GM10266 (cell line): ENCODE measurements around the gene INO80B.
"Not testable (repeated sequence)": the region's sequence is repeated elsewhere in the genome, so short reads cannot be mapped to it uniquely, and the experiment has no call there.

Experiments used
- DNase-seq: peaks from one replicate; pipeline ENCODE4 v3.0.0; 2012; ENCODE audit errors: extremely low spot score
- TF ChIP-seq, protein P1 (sequence below): IDR thresholded peaks from 2 replicates; pipeline ENCODE4 v1.5.1; 2012; ENCODE audit warnings: mild to moderate bottlenecking, low read depth; ENCODE audit not compliant: control insufficient read depth, insufficient read depth; ENCODE audit errors: missing control alignments

The INO80B gene

DNA sequence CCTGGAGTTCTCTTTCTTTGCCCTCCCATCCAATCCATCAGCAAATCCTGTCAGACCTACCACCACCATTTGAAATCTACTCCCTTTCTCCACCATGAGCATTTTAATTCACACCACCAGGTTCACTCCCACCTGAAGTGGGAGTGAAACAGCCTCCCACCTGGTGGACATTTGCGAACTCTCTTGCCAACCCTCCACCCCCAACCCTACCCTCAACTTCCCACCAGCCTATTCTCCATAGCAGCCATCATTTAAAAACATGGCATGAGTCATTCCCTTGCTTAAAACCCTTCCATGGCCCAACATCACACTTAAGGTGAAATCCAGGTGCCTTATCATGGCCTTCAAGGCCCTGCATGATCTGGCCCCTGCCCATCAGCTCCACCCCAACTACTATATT is 16.6 kb upstream of the INO80B start:
- TF ChIP-seq, protein P1, sequence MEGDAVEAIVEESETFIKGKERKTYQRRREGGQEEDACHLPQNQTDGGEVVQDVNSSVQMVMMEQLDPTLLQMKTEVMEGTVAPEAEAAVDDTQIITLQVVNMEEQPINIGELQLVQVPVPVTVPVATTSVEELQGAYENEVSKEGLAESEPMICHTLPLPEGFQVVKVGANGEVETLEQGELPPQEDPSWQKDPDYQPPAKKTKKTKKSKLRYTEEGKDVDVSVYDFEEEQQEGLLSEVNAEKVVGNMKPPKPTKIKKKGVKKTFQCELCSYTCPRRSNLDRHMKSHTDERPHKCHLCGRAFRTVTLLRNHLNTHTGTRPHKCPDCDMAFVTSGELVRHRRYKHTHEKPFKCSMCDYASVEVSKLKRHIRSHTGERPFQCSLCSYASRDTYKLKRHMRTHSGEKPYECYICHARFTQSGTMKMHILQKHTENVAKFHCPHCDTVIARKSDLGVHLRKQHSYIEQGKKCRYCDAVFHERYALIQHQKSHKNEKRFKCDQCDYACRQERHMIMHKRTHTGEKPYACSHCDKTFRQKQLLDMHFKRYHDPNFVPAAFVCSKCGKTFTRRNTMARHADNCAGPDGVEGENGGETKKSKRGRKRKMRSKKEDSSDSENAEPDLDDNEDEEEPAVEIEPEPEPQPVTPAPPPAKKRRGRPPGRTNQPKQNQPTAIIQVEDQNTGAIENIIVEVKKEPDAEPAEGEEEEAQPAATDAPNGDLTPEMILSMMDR = no peak
- DNase-seq = no peak

DNA sequence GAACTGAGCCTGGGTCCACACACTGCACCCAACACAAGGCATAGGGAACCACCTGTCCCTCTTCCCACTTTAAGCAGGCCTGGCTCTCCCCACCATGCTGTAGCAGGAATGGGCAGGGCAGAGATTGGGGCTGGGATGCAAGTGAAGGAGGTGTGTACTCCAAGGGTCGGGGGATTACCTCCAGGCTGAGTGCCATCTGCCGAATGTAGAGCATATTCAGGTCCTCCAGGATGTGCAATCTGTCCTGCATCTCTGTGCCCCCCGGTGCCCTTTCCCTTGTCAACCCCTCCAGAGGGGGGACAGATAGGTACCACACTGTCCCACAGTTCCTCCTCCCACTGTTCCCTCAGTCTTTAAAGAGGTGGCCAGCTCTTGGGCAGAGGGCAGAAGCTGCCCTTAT is 15.5 kb upstream of the INO80B start:
- TF ChIP-seq, protein P1 = no peak
- DNase-seq = no peak

GRCh38 chr2:74439803-74440377 is 15.0 kb upstream of the INO80B start:
- DNase-seq = no peak
- TF ChIP-seq, protein P1 = no peak

DNA sequence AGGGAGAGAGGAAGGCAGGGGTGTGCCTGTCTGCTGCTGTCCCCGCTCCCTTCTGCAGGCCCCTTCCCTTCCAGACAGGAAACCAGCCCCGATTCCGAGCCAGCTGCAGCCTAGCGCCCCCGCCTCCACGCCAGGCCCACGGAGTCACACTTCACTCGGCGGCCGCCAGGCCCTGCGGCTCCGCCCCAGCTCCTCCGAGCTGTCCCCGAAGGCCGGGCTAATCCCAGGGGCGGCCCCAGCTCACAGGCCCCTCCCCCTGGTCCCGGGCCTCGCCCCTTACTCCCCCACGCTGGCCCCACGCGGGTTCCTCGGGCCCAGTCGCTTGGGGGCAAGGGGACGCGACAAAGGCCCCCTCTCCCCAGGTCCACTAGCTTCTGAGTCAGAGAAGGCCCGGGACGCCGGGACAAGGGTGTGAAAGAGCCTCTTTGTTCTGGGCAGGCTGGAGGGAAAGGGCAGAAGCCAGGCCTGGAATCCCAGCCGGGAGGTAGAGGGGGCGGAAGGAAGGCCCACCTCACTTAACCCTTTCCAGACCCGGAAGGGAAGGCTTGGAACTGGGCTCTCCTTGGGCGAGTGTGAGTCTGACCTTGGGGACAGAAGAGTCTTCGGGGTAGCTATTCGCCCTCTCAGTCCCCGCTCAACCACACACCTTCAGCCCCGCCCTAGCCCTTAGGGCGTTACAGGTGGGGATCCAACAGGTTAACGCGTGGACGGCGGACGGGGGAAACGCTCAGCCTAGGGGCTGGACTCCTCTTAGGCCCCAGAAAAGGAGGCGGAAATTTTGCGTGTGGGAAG is 14.3 kb upstream of the INO80B start:
- DNase-seq = peak; percentile 97

GRCh38 chr2:74441170-74441689 is 13.7 kb upstream of the INO80B start:
- no peak for DNase-seq
- TF ChIP-seq, protein P1 = no peak

More for the DNA sequence above, 14.3 kb upstream of the INO80B start:
- TF ChIP-seq, protein P1 = peak; percentile 25

- TF ChIP-seq, protein P1 = no peak
- DNase-seq = peak; percentile 65
Observed at GRCh38 chr2:74441690-74442482, 13.0 kb upstream of the INO80B start, which contains the start of gene RTKN. Gene RTKN (minus strand): TSS chr2:74441937. CDS start chr2:74441816, 121 bp downstream.

DNA sequence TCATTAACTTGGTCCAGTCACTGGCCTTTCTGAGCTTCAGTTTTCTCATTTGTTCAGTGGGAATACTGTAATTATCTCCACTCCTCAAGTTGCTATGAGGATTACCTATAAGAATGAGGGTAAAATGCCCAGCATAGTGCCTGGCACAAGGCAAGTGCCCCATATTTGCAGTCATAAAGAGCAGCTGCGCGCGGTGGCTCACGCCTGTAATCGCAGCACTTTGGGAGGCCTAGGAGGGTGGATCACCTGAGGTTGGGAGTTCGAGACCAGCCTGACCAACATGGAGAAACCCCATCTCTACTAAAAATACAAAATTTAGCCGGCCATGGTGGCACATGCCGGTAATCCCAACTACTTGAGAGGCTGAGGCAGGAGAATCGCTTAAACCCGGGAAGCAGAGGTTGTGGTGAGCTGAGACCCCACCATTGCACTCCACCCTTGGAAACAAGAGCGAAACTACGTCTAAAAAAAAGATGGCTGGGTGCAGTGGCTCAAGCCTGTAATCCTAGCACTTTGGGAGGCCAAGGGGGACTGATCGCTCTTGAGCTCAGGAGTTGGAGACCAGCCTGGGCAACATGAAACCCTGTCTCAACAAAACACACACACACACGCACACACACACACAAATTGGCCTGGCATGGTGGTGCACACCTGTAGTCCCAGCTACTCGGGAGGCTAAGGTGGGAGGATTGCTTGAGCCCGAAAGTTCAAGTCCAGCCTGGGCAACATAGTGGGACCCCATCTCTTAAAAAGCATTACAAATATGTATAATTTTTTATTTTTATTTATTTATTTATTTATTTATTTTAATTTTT is 12.2 kb upstream of the INO80B start:
- not testable (repeated sequence) for DNase-seq
